Colonic mucosa (tissue), 4 donors: Measurements from ENCODE around the gene BTBD2. TPM values are rescaled to one million over a fixed set of nuclear protein-coding genes. Genes with fewer than 3 reads are reported as not detected.

Experiments used
- DNase-seq: peaks from one replicate; pipeline ENCODE4 v3.0.0-alpha.2; 2020
- H3K27ac ChIP-seq: fragments of 200-600 bp; one replicate; pipeline ENCODE4 v1.8.0; 2021
- H3K27me3 ChIP-seq: fragments of 200-600 bp; one replicate; pipeline ENCODE4 v1.8.0; 2021
- H3K36me3 ChIP-seq: fragments of 200-600 bp; one replicate; pipeline ENCODE4 v1.8.0; 2021
- H3K4me1 ChIP-seq: fragments of 200-600 bp; one replicate; pipeline ENCODE4 v1.8.0; 2021; ENCODE audit warnings: mild to moderate bottlenecking
- H3K4me3 ChIP-seq: fragments of 200-600 bp; one replicate; pipeline ENCODE4 v1.8.0; 2021
- H3K9ac ChIP-seq, 2 donors: one replicate each; pipeline ENCODE4 v1.7.0; 2013; ENCODE audit warnings: control low read depth in 2 of 2, low read depth in 2 of 2, low read length in 2 of 2
- H3K9me3 ChIP-seq: fragments of 200-600 bp; one replicate; pipeline ENCODE4 v1.8.0; 2021
- CTCF ChIP-seq: fragments of 200-600 bp; IDR thresholded peaks from one replicate; pipeline ENCODE4 v1.8.0; 2022; ENCODE audit warnings: antibody characterized with exemption, mild to moderate bottlenecking
- intact Hi-C: fragments of 100-400 bp; cut with DNase I; formaldehyde crosslinking; loops from one replicate; pipeline ENCODE4 v1.14.1; 2022
- total RNA-seq, 2 donors: library from RNA; stranded (reverse); fragmentation: NEBNext Ultra II Directional in 1 of 2; extraction: Animal tissue kit (Norgen Biotek cat#: 25700) in 1 of 2; gene quantifications; one replicate each; pipeline ENCODE4 v1.2.1, GENCODE V29; 2021
- donor health status: healthy.
- donor health status: DM: no; HTN: no; CAD: no.
- donor health status: DM: no; HTN: no; CAD: no.

Gene BTBD2
- total RNA-seq, 2 donors from 2014 or later = 74.5 to 81.5 TPM

- no peak for TF ChIP-seq CTCF
- H3K9ac ChIP-seq = no peak overlapping the region
- H3K27me3 ChIP-seq = no peaks in the 10 kb centered on the region
- H3K27ac ChIP-seq = no peak overlapping the region
- intact Hi-C loops = no loop called here
- H3K36me3 ChIP-seq = no peaks in the 10 kb centered on the region
- DNase-seq = no peak
- no peak overlapping the region for H3K4me3 ChIP-seq
- H3K9me3 ChIP-seq = no peaks in the 10 kb centered on the region
- no peaks in the 10 kb centered on the region for H3K4me1 ChIP-seq
These were observed 62.5 kb downstream of the BTBD2 start for GRCh38 chr19:1953037-1953436.

GRCh38 chr19:1952635-1953034 lies 62.9 kb downstream of the BTBD2 start:
- Histone ChIP-seq H3K9me3 (no peaks in the 10 kb centered on the region), H3K36me3 (no peaks in the 10 kb centered on the region), H3K27me3 (no peaks in the 10 kb centered on the region), H3K4me3 (no peak overlapping the region), H3K4me1 (no peaks in the 10 kb centered on the region), H3K9ac (no peak overlapping the region), H3K27ac (no peak overlapping the region)
- intact Hi-C loops = no loop called here
- TF ChIP-seq CTCF = no peak
- DNase-seq = no peak

GRCh38 chr19:1950640-1951039 lies 64.9 kb downstream of the BTBD2 start:
- intact Hi-C loops = no loop called here
- no peak overlapping the region for H3K9ac ChIP-seq
- no peak for DNase-seq
- no peaks in the 10 kb centered on the region for H3K4me1 ChIP-seq
- no peak for TF ChIP-seq CTCF
- no peaks in the 10 kb centered on the region for H3K36me3 ChIP-seq
- H3K9me3 ChIP-seq = no peaks in the 10 kb centered on the region
- no peak overlapping the region for H3K4me3 ChIP-seq
- no peak overlapping the region for H3K27ac ChIP-seq
- no peaks in the 10 kb centered on the region for H3K27me3 ChIP-seq

- H3K4me3 ChIP-seq = no peak overlapping the region
- DNase-seq = no peak
- no peaks in the 10 kb centered on the region for H3K9me3 ChIP-seq
- H3K9ac ChIP-seq = no peak overlapping the region
- H3K27ac ChIP-seq = no peak overlapping the region
- no peaks in the 10 kb centered on the region for H3K36me3 ChIP-seq
- intact Hi-C loops = no loop called here
- H3K4me1 ChIP-seq = peaks cover under 1% of the 10 kb centered on the region
- no peak for TF ChIP-seq CTCF
- no peaks in the 10 kb centered on the region for H3K27me3 ChIP-seq
These were observed 66.0 kb downstream of the BTBD2 start for GRCh38 chr19:1949304-1950101.

GRCh38 chr19:1947651-1948209 lies 67.8 kb downstream of the BTBD2 start:
- Histone ChIP-seq H3K36me3 (no peaks in the 10 kb centered on the region), H3K4me1 (peaks cover 15% of the 10 kb centered on the region), H3K4me3 (no peak overlapping the region), H3K27me3 (no peaks in the 10 kb centered on the region), H3K27ac (no peak overlapping the region), H3K9ac (no peak overlapping the region), H3K9me3 (no peaks in the 10 kb centered on the region)
- intact Hi-C loops = no loop called here
- no peak for DNase-seq
- TF ChIP-seq CTCF = no peak
